ENCODE results near the gene RIOK3. TPM values are rescaled to one million over a fixed set of nuclear protein-coding genes. Genes with fewer than 3 reads are reported as not detected.

RIOK3 gene
- total RNA-seq, 1 donor from 2014 or later, result 119 TPM

Other genes starting within 250 kb of the RIOK3 start
- gene RMC1, start 50.2 kb downstream of the RIOK3 start, total RNA-seq, result 17.4 TPM
- 38.1 TPM for gene NPC1, start 133.2 kb downstream of the RIOK3 start, total RNA-seq
- 11.2 TPM for gene ANKRD29, start 209.6 kb downstream of the RIOK3 start, total RNA-seq
- 40.1 TPM for gene LAMA3, start 236.2 kb downstream of the RIOK3 start, total RNA-seq

Measured in esophagus mucosa (tissue), 1 donor.